Large intestine (tissue), 3 donors: ENCODE data around the gene DCAF11. TPM values are rescaled to one million over a fixed set of nuclear protein-coding genes. Genes with fewer than 3 reads are reported as not detected.

Experiments used
- DNase-seq, 2 donors: peaks; one replicate each; pipeline versions ENCODE4 v3.0.0 to v3.0.0-alpha.2; 2013
- H3K27ac ChIP-seq: one replicate; pipeline ENCODE4 v1.5.1; 2013; ENCODE audit warnings: low read length
- H3K27me3 ChIP-seq: 2 replicates; pipeline ENCODE4 v1.6.1; 2013; ENCODE audit warnings: low read length; ENCODE audit not compliant: control insufficient read depth, insufficient read depth
- H3K36me3 ChIP-seq: 2 replicates; pipeline ENCODE4 v1.6.1; 2013; ENCODE audit warnings: low read length; ENCODE audit not compliant: control insufficient read depth, insufficient read depth
- H3K4me1 ChIP-seq: one replicate; pipeline ENCODE4 v1.6.1; 2013; ENCODE audit warnings: low read length; ENCODE audit not compliant: control insufficient read depth, insufficient read depth
- H3K4me3 ChIP-seq: one replicate; pipeline ENCODE4 v1.5.1; 2013; ENCODE audit warnings: low read length
- H3K9me3 ChIP-seq: one replicate; pipeline ENCODE4 v1.6.1; 2013; ENCODE audit warnings: mild to moderate bottlenecking, low read depth, low read length, moderate library complexity; ENCODE audit not compliant: control insufficient read depth
- WGBS: methylation state at CpG from one replicate; pipeline ENCODE4 v1.1.5; 2013; ENCODE audit warnings: low lambda C conversion rate; ENCODE audit not compliant: insufficient coverage; 5-methylcytosine and 5-hydroxymethylcytosine counted together
- polyA plus RNA-seq: library from polyadenylated mRNA; unstranded; fragments of 120-200 nt; gene quantifications from one replicate; pipeline ENCODE4 v1.2.1, GENCODE V29; 2013

DCAF11 gene
- polyA plus RNA-seq, 1 donor = 98.9 TPM

GRCh38 chr14:24110060-24110459, 4.5 kb upstream of the DCAF11 start:
- no peaks in the 10 kb centered on the region for H3K27me3 ChIP-seq
- H3K4me3 ChIP-seq = no peak overlapping the region
- DNase-seq = no peak
- peaks cover 18% of the 10 kb centered on the region for H3K4me1 ChIP-seq
- peak overlapping the region; percentile 4 for H3K27ac ChIP-seq
- H3K36me3 ChIP-seq = no peaks in the 10 kb centered on the region
- WGBS = 70% methylated on average over 2 of the region's 9 CpGs
- H3K9me3 ChIP-seq = no peaks in the 10 kb centered on the region

- H3K27ac ChIP-seq = peak overlapping the region; percentile 4
- peak in 1 of 2 donors; percentile 62 for DNase-seq
Measured at GRCh38 chr14:24110523-24110922, 4.1 kb upstream of the DCAF11 start.

DNA sequence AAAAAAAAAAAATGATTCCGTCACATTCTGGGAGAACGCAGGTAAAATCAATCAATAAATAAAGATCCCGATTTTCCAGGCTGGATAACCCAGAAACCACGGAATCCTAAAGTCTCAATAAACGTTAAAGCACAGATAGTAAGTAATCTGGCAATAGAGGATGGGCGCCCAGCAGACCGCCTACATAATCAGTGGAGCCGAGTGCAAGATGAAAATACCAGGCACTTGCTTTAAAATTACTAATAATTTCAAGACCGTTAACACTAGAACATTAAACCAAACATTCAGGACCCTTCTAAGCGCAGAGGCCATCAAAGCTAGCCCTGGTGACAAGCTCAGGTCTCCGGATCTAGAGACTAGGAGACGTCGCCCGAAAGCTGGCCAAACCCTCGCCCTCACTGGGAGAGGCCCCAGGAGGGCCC, 1.2 kb upstream of the DCAF11 start:
- Histone ChIP-seq H3K4me3 (peak overlapping the region; percentile 67), H3K4me1 (peaks cover 18% of the 10 kb centered on the region), H3K27me3 (no peaks in the 10 kb centered on the region), H3K36me3 (peaks cover 15% of the 10 kb centered on the region), H3K9me3 (no peaks in the 10 kb centered on the region), H3K27ac (peak overlapping the region; percentile 96)
- WGBS = 22% methylated on average over 3 of the region's 15 CpGs
- no peak for DNase-seq

More at GRCh38 chr14:24110523-24110922, 4.1 kb upstream of the DCAF11 start:
- Histone ChIP-seq H3K4me3 (no peak overlapping the region), H3K4me1 (peaks cover 18% of the 10 kb centered on the region), H3K27me3 (no peaks in the 10 kb centered on the region), H3K9me3 (no peaks in the 10 kb centered on the region), H3K36me3 (no peaks in the 10 kb centered on the region)
- WGBS = no CpG with 5 or more reads among the region's 1 CpG

DNA sequence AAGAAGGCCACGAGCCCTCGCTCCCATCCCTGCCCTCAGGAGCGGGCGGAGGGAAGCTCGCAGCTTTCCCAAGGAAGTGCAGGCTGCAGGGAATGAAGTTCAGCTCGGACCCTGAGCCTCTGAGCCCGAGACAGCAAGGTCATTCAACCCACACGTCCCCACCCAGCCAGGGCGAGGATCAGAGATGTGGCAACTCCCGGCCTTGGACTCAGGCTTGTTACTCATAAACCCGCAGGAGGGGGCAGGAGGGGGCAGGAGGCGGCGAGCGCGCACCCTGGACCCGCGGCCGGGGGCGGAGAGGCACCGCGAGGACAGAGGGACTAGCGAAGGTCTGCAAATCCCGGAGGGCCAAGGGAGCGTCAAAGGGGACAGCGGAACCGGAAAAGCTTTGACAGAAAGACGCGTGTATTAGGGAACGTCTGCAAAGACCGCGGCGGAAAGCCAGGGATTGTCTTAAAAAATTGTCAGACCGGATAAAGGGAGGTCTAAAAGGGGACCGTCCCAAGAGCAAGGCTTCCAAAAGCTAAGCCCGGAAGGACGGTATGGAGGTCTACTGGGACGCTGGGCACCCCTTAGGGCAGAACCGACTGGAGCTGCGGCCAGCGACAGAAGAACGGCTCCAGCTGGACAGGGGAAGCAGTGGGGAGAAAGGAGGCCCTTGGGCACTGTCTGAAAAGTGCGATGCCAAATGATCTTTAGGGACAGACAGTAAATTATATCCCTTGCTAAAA, 611 bp upstream of the DCAF11 start:
- Histone ChIP-seq H3K27me3 (no peaks in the 10 kb centered on the region), H3K4me1 (peaks cover 17% of the 10 kb centered on the region), H3K9me3 (no peaks in the 10 kb centered on the region), H3K36me3 (peaks cover 21% of the 10 kb centered on the region), H3K27ac (peak overlapping the region; percentile 96), H3K4me3 (peak overlapping the region; percentile 67)
- 0% methylated on average over 1 of the region's 42 CpGs for WGBS
- DNase-seq = peak; percentile 97 to 99

DNA sequence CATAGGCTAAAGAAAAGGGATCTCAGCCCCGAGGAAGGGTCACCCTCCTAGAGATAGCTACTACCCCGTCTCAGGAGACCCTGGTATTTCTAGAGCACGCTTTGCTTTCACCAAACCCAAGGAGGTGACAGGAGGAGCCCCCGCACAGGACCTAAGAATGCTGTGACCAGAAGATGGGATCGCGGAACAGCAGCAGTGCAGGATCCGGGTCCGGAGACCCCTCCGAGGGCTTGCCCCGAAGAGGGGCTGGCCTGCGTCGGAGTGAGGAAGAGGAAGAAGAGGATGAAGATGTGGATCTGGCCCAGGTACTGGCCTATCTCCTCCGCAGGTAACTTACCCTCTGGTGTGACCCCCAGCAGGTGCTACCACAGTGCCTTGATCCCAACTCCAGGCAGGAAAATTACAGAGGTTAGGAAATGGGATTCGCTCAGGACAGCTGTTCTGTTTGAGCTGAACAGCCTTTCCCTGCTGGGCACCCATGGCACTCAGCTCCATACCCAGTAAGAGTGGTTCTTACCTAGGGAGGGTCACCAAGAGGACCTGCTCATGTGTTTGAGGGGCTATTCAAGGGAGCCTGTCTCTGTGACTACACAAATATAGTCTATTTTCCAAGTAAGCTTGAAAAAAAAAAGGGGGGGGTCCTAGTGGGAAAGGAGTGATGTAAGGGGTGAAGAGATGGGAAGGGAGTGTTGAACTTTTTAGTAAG, 998 bp downstream of the DCAF11 start:
- Histone ChIP-seq H3K36me3 (peaks cover 34% of the 10 kb centered on the region), H3K4me1 (peaks cover 10% of the 10 kb centered on the region), H3K9me3 (no peaks in the 10 kb centered on the region), H3K27me3 (no peaks in the 10 kb centered on the region), H3K4me3 (peak overlapping the region; percentile 67), H3K27ac (peak overlapping the region; percentile 96)
- no peak for DNase-seq
- WGBS = no CpG with 5 or more reads among the region's 14 CpGs

DNA sequence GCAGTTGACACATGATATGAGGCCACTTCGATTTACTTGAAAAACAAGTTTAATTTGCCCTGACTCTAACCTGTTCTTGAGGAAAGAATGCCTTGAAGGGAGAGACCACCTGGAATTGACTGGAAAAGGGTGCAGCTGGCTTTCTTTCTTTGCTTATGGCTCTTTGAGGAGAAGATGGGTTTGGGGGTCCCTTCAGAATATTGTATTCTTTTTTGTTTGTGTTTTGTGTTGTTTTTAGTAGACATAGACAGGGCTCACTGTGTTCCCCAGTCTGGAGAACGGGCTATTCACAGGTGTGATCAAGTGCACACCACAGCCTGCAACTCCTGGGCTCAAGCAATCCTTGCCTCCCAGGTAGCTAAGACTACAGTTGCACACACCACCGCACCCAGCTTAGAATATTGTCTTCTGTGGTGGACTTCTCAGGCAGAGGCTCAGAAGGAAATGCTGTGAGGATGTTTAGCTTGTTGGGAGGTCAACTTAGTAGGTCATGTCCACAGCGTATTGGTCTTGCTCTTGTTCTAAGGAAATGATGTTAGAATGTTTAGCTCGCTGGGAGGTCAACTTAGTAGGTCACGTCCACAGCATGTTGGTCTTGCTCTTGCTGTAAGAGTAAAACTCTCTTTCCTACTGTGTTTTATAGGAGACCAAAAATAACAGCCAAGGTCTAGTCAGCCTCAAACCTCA, 1.7 kb downstream of the DCAF11 start:
- Histone ChIP-seq H3K4me1 (peaks cover 6% of the 10 kb centered on the region), H3K27ac (no peak overlapping the region), H3K36me3 (peaks cover 41% of the 10 kb centered on the region), H3K27me3 (no peaks in the 10 kb centered on the region), H3K9me3 (no peaks in the 10 kb centered on the region), H3K4me3 (peak overlapping the region; percentile 67)
- DNase-seq = peak in 1 of 2 donors; percentile 22
- WGBS = no CpG with 5 or more reads among the region's 6 CpGs

- peaks cover 49% of the 10 kb centered on the region for H3K36me3 ChIP-seq
- DNase-seq = no peak
- H3K27ac ChIP-seq = no peak overlapping the region
- no peaks in the 10 kb centered on the region for H3K27me3 ChIP-seq
- WGBS = no CpG with 5 or more reads among the region's 6 CpGs
- H3K4me3 ChIP-seq = no peak overlapping the region
- H3K9me3 ChIP-seq = no peaks in the 10 kb centered on the region
- peaks cover 5% of the 10 kb centered on the region for H3K4me1 ChIP-seq
Measured at GRCh38 chr14:24117179-24117578, 2.6 kb downstream of the DCAF11 start.

DNA sequence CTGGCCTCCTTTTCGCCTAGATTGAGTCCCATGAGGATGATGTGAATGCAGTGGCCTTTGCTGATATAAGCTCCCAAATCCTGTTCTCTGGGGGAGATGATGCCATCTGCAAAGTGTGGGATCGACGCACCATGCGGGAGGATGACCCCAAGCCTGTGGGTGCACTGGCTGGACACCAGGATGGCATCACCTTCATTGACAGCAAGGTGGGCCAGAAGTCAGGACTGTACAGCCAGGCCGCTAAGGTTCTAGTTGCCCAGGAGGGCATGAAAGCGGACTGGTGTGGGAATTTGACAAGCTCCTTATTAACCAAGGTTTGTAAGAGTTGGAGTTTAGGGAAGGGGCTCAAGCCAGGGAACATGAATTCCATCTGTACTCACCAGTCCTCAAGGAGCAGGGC, 5.1 kb downstream of the DCAF11 start:
- DNase-seq = no peak
- Histone ChIP-seq H3K4me1 (no peaks in the 10 kb centered on the region), H3K27ac (no peak overlapping the region), H3K36me3 (peaks cover 70% of the 10 kb centered on the region), H3K27me3 (no peaks in the 10 kb centered on the region), H3K9me3 (no peaks in the 10 kb centered on the region), H3K4me3 (no peak overlapping the region)
- 100% methylated on average over 3 of the region's 6 CpGs for WGBS

DNA sequence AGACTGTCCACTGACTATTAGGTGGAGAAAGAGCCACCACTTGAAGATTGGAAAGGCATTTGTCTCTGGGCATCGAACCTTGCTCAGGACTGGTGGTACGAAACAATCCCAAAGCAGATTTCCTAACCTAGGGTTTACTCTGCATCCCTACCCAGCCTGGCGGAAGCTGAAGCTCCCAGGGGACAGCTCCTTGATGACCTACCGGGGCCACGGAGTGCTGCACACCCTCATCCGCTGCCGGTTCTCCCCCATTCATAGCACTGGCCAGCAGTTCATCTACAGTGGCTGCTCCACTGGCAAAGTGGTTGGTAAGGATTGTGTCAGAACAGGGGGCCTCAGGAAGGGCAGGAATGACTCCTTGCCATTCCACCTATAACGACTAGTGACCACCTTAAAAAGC, 6.6 kb downstream of the DCAF11 start:
- WGBS = no CpG with 5 or more reads among the region's 8 CpGs
- DNase-seq = no peak
- H3K4me3 ChIP-seq = no peak overlapping the region
- no peaks in the 10 kb centered on the region for H3K27me3 ChIP-seq
- no peak overlapping the region for H3K27ac ChIP-seq
- H3K4me1 ChIP-seq = no peaks in the 10 kb centered on the region
- H3K9me3 ChIP-seq = no peaks in the 10 kb centered on the region
- peaks cover 70% of the 10 kb centered on the region for H3K36me3 ChIP-seq

- DNase-seq = no peak
- Histone ChIP-seq H3K27ac (no peak overlapping the region), H3K4me1 (no peaks in the 10 kb centered on the region), H3K27me3 (no peaks in the 10 kb centered on the region), H3K9me3 (no peaks in the 10 kb centered on the region), H3K36me3 (peaks cover 65% of the 10 kb centered on the region), H3K4me3 (no peak overlapping the region)
- no CpG with 5 or more reads among the region's 4 CpGs for WGBS
Measured at GRCh38 chr14:24122416-24122815, 7.8 kb downstream of the DCAF11 start.
